HCT116 (cell line): ENCODE measurements around the gene CYB561A3. TPM values are rescaled to one million over a fixed set of nuclear protein-coding genes. Genes with fewer than 3 reads are reported as not detected.

Source experiments
- ATAC-seq: fragments of 200-7000 bp; cut with Tn5 transposase; 2 replicates; pipeline ENCODE4 v1.9.1; 2020; ENCODE audit warnings: mild to moderate bottlenecking, moderate library complexity
- BruUV-seq: library from RNA; stranded (reverse); fragments of 400-500 nt; replicated peaks from 2 replicates; lab custom pipeline; 2021; lab: Mats Ljungman, UMichigan
- CTCF ChIA-PET: fragments of 300-600 bp; sonication (Branson Sonifier 250); formaldehyde crosslinking; loops from one replicate; lab custom pipeline; 2021; ENCODE audit warnings: antibody characterized with exemption; lab: Charles Lee
- POLR2A ChIA-PET: fragments of 300-600, 350-600 bp; sonication (Branson Sonifier 250); formaldehyde crosslinking; loops from one replicate; lab custom pipeline; 2021; ENCODE audit warnings: antibody characterized with exemption; lab: Charles Lee
- RAD21 ChIA-PET, 2 experiments: fragments of 300-600 bp; sonication (Branson Sonifier 250); formaldehyde crosslinking; loops; one replicate each; lab custom pipeline; 2023; ENCODE audit warnings: low total read pairs in 2 of 2; ENCODE audit not compliant: uncharacterized antibody in 2 of 2, unreplicated experiment in 2 of 2, low non-redundant PET in 1 of 2; lab: Charles Lee
- DNase-seq: peaks from one replicate; pipeline ENCODE4 v3.0.0-alpha.2; 2010; ENCODE audit warnings: low read depth, low spot score
- H2AFZ ChIP-seq: fragments of 200-600 bp; shearing (Covaris generic), sonication (generic); 2 replicates; pipeline ENCODE4 v1.6.1; 2017; ENCODE audit warnings: low read depth, mixed run types, mixed read lengths, antibody characterized with exemption, low read length; ENCODE audit not compliant: poor library complexity, severe bottlenecking
- H3K27ac ChIP-seq: 2 replicates; pipeline ENCODE4 v1.5.1; 2012; ENCODE audit warnings: low read depth, low read length
- H3K27me3 ChIP-seq: fragments of 200-600 bp; sonication (generic); 2 replicates; pipeline ENCODE4 v1.6.1; 2016; ENCODE audit warnings: mixed run types, low read length, mixed read lengths; ENCODE audit not compliant: insufficient read depth
- H3K36me3 ChIP-seq, 2 experiments: fragments of 200-500 bp in 1 of 2; fragments of 200-600 bp in 1 of 2; sonication (Bioruptor generic) in 1 of 2; sonication (generic) in 1 of 2; 2 replicates each; pipeline versions ENCODE4 v1.5.1 to v1.6.1; 2014 to 2016; ENCODE audit warnings: low read length in 2 of 2, inconsistent platforms in 1 of 2, mixed read lengths in 1 of 2, mixed run types in 1 of 2; ENCODE audit not compliant: insufficient read depth in 2 of 2, control insufficient read depth in 1 of 2
- H3K4me1 ChIP-seq, 2 experiments: fragments of 200-600 bp in 1 of 2; sonication (generic) in 1 of 2; 2 replicates each; pipeline versions ENCODE4 v1.5.1 to v1.6.1; 2012 to 2017; ENCODE audit warnings: low read length in 2 of 2, inconsistent platforms in 1 of 2, mild to moderate bottlenecking in 1 of 2, mixed read lengths in 1 of 2, mixed run types in 1 of 2, moderate library complexity in 1 of 2; ENCODE audit not compliant: insufficient read depth in 2 of 2, control insufficient read depth in 1 of 2
- H3K4me2 ChIP-seq: fragments of 200-600 bp; sonication (generic); 2 replicates; pipeline ENCODE4 v1.6.1; 2017; ENCODE audit warnings: mixed run types, low read length, mixed read lengths
- H3K4me3 ChIP-seq, 2 experiments: fragments of 200-600 bp in 1 of 2; sonication (generic) in 1 of 2; replicated peaks in 1 of 2; 2 replicates each; pipeline ENCODE4 v1.5.1; 2011 to 2016; ENCODE audit warnings: low read length in 2 of 2, control low read depth in 1 of 2, low read depth in 1 of 2, mild to moderate bottlenecking in 1 of 2, mixed read lengths in 1 of 2, mixed run types in 1 of 2
- H3K79me2 ChIP-seq: fragments of 200-600 bp; sonication (generic); 2 replicates; pipeline ENCODE4 v1.6.1; 2017; ENCODE audit warnings: mild to moderate bottlenecking, mixed run types, low read length, moderate library complexity, mixed read lengths; ENCODE audit not compliant: insufficient read depth
- H3K9ac ChIP-seq: fragments of 200-600 bp; sonication (generic); 2 replicates; pipeline ENCODE4 v1.6.1; 2016; ENCODE audit warnings: low read length, mixed read lengths
- H3K9me2 ChIP-seq: fragments of 200-600 bp; sonication (generic), shearing (Covaris generic); 2 replicates; pipeline ENCODE4 v1.6.1; 2017; ENCODE audit warnings: mixed run types, mild to moderate bottlenecking, moderate library complexity; ENCODE audit not compliant: insufficient read depth
- H3K9me3 ChIP-seq, 2 experiments: fragments of 200-500 bp in 1 of 2; fragments of 200-600 bp in 1 of 2; sonication (Bioruptor generic) in 1 of 2; sonication (generic) in 1 of 2; 2 replicates each; pipeline ENCODE4 v1.6.1; 2014 to 2017; ENCODE audit warnings: low read length in 2 of 2, mixed read lengths in 2 of 2, inconsistent platforms in 1 of 2, low read depth in 1 of 2, mild to moderate bottlenecking in 1 of 2, mixed run types in 1 of 2, moderate library complexity in 1 of 2; ENCODE audit not compliant: control insufficient read depth in 1 of 2, insufficient read depth in 1 of 2
- H4K20me1 ChIP-seq: fragments of 200-600 bp; sonication (generic), shearing (Covaris generic); 2 replicates; pipeline ENCODE4 v1.6.1; 2017; ENCODE audit warnings: mixed run types, mild to moderate bottlenecking, moderate library complexity; ENCODE audit not compliant: insufficient read depth
- FOSL1 ChIP-seq: IDR thresholded peaks from 2 replicates; pipeline ENCODE4 v1.6.1; 2012; ENCODE audit warnings: low read depth
- JUND ChIP-seq: IDR thresholded peaks from 2 replicates; pipeline ENCODE4 v1.6.1; 2012
- POLR2A ChIP-seq: IDR thresholded peaks from 2 replicates; pipeline ENCODE4 v1.7.0; 2011; ENCODE audit warnings: borderline replicate concordance; ENCODE audit not compliant: insufficient read depth, insufficient read length; ENCODE audit errors: extremely low read depth
- POLR2AphosphoS5 ChIP-seq: IDR thresholded peaks from 2 replicates; pipeline ENCODE4 v1.6.1; 2011; ENCODE audit warnings: mild to moderate bottlenecking, low read depth, low read length, moderate library complexity
- TCF7L2 ChIP-seq: IDR thresholded peaks from 2 replicates; pipeline ENCODE4 v1.7.0; 2011; ENCODE audit warnings: borderline replicate concordance, inconsistent platforms; ENCODE audit not compliant: insufficient read depth, insufficient read length; ENCODE audit errors: extremely low read depth
- ZFX ChIP-seq: fragments of 450-650 bp; IDR thresholded peaks from 2 replicates; pipeline ENCODE4 v1.6.1; 2017
- intact Hi-C: fragments of 100-400 bp; cut with micrococcal nuclease; formaldehyde crosslinking; loops from 2 replicates; pipeline ENCODE4 v1.10.0; 2022
- total RNA-seq: library from RNA; stranded (reverse); gene quantifications from one replicate; pipeline ENCODE4 v1.2.1, GENCODE V29; 2021; ENCODE audit not compliant: unreplicated experiment
- TF ChIP-seq, protein P1 (sequence below): IDR thresholded peaks from 2 replicates; pipeline ENCODE4 v1.6.1; 2012
- TF ChIP-seq, protein P2 (sequence below): IDR thresholded peaks from 2 replicates; pipeline ENCODE4 v1.6.1; 2012; ENCODE audit warnings: low read depth

Gene CYB561A3
- total RNA-seq, 1 experiment from 2014 or later = 34.1 TPM

DNA sequence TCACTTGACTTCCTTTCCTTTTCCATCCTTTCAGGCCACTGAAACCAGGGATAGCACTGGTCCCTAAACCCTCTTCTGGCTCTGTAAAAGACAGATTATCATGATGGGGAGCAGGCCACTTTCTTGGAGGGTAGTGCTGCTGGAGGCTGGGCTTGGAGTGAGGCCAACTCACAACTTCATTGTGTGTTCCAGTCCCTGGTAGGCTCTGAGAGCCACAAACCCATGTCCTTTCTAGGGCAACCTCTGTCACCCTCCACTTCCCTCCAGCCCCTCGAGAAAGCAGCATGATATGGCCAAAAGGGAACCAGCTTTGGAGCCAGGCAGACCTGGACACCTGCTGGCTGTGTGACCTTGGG is 26.3 kb downstream of the CYB561A3 start:
- peaks cover 28 to 46% of the 10 kb centered on the region in 2 experiments for H3K4me1 ChIP-seq
- peak overlapping the region; percentile 93 for H3K4me2 ChIP-seq
- no peak for DNase-seq
- POLR2A ChIA-PET = interaction anchor here (0.6 to 2.0 kb wide), 6 partner anchors 8 to 66 kb away, joined by 3 to 45 read pairs (median 6); partner anchors contain the start of genes CYB561A3, TMEM138 and TMEM216
- no peak for ATAC-seq
- H2AFZ ChIP-seq = no peak overlapping the region
- H4K20me1 ChIP-seq = no peaks in the 10 kb centered on the region
- no TSS peak for BruUV-seq
- RAD21 ChIA-PET = interaction anchor here (1.5 to 1.7 kb wide), 2 partner anchors 50 kb away, joined by 14 to 15 read pairs; no protein-coding TSS in a partner anchor
- peaks cover 3 to 5% of the 10 kb centered on the region in 2 experiments; a peak in 2 of 4 replicates for H3K36me3 ChIP-seq
- H3K9me3 ChIP-seq = no peaks in the 10 kb centered on the region
- CTCF ChIA-PET = interaction anchor here (0.8 to 4.6 kb wide), 12 partner anchors 13 to 560 kb away, joined by 4 to 120 read pairs (median 8); partner anchors contain the start of genes CYB561A3 and TMEM138
- H3K4me3 ChIP-seq = no peak overlapping the region
- intact Hi-C loops = loop anchor here (5.0 kb wide), 1 partner anchor 292 kb away; no protein-coding TSS in a partner anchor
- peaks cover 51% of the 10 kb centered on the region for H3K79me2 ChIP-seq
- H3K27ac ChIP-seq = peak overlapping the region; percentile 92
- H3K9ac ChIP-seq = peak overlapping the region; percentile 97; the same call in 1 of the 2 replicates
- no peaks in the 10 kb centered on the region for H3K9me2 ChIP-seq
- TF ChIP-seq ZFX (0 out of 2 replicates have a peak, but pooled peaks have one; percentile 4), TCF7L2 (no peak)
- no peaks in the 10 kb centered on the region for H3K27me3 ChIP-seq

DNA sequence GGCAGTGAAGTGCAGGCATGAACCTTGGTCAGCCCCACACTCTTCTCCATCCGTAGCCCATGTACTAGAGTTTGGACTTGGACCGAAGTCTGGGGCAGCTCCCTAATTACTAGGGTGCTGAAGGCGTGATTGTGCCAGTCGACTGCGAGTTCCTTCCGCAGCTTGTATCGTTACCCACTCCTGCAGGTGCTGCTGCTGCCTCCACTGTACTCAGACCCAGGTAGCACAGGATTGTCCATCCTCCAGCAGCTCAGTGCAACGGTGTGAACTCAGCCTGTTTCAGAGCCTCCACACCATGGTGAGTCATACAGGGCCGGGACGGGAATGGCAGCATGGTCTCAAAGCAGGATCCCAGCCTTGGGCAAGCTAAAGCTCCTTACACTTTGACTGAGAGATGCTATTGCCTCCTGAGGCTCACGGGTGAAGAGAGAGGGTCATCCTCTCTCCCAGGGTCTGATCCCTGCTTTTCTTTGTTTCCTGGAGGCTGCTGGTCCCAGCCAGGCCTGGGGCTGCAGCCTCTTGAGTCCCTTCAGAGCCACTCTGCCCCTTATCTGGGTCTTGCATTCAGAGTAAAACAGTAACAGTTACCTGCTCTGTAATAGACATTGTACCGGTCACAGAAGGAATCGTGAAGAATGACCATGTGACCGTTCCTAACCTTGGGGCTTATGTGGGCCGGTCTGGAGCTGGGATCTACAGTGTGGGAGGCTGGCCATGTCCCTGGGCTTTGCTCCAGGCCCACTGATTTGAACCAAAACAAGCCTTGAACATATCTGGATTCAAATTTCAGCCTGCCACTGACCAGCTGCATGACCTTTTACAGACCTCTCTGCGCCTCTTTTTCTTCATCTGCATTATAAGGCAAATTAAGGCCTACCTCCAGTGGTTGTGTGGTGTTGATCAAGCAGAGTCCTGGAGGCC is 27.0 kb downstream of the CYB561A3 start:
- peak overlapping the region; percentile 93 for H3K4me2 ChIP-seq
- peak overlapping the region; percentile 92 for H3K27ac ChIP-seq
- no peak for DNase-seq
- H3K9ac ChIP-seq = peak overlapping the region; percentile 97
- POLR2A ChIA-PET = interaction anchor here (0.8 to 2.0 kb wide), 4 partner anchors 27 to 94 kb away, joined by 4 to 45 read pairs (median 6); partner anchors contain the start of genes CPSF7, CYB561A3 and TMEM138
- H3K36me3 ChIP-seq = peaks cover 3 to 5% of the 10 kb centered on the region in 2 experiments; a peak in 2 of 4 replicates
- H3K4me1 ChIP-seq = peaks cover 28 to 46% of the 10 kb centered on the region in 2 experiments
- no peaks in the 10 kb centered on the region for H3K9me2 ChIP-seq
- ATAC-seq = no peak
- H3K79me2 ChIP-seq = peaks cover 57% of the 10 kb centered on the region
- no TSS peak for BruUV-seq
- intact Hi-C loops = loop anchor here (5.0 kb wide), 1 partner anchor 293 kb away; no protein-coding TSS in a partner anchor
- H3K4me3 ChIP-seq = peak overlapping the region; percentile 85 to 97
- H3K27me3 ChIP-seq = no peaks in the 10 kb centered on the region
- CTCF ChIA-PET = interaction anchor here (0.6 to 4.6 kb wide), 4 partner anchors 27 to 304 kb away, joined by 4 to 120 read pairs (median 4); partner anchors contain the start of gene CYB561A3
- TF ChIP-seq, protein P1, sequence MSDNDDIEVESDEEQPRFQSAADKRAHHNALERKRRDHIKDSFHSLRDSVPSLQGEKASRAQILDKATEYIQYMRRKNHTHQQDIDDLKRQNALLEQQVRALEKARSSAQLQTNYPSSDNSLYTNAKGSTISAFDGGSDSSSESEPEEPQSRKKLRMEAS = 0 out of 2 replicates have a peak, but pooled peaks have one; percentile 24
- TF ChIP-seq JUND (peak; percentile 27; the same call in 1 of the 2 replicates), POLR2A (peak; percentile 35), ZFX (peak; percentile 22; the same call in 1 of the 2 replicates), FOSL1 (peak; percentile 14; the same call in 1 of the 2 replicates), POLR2AphosphoS5 (no peak)
- TF ChIP-seq, protein P2, sequence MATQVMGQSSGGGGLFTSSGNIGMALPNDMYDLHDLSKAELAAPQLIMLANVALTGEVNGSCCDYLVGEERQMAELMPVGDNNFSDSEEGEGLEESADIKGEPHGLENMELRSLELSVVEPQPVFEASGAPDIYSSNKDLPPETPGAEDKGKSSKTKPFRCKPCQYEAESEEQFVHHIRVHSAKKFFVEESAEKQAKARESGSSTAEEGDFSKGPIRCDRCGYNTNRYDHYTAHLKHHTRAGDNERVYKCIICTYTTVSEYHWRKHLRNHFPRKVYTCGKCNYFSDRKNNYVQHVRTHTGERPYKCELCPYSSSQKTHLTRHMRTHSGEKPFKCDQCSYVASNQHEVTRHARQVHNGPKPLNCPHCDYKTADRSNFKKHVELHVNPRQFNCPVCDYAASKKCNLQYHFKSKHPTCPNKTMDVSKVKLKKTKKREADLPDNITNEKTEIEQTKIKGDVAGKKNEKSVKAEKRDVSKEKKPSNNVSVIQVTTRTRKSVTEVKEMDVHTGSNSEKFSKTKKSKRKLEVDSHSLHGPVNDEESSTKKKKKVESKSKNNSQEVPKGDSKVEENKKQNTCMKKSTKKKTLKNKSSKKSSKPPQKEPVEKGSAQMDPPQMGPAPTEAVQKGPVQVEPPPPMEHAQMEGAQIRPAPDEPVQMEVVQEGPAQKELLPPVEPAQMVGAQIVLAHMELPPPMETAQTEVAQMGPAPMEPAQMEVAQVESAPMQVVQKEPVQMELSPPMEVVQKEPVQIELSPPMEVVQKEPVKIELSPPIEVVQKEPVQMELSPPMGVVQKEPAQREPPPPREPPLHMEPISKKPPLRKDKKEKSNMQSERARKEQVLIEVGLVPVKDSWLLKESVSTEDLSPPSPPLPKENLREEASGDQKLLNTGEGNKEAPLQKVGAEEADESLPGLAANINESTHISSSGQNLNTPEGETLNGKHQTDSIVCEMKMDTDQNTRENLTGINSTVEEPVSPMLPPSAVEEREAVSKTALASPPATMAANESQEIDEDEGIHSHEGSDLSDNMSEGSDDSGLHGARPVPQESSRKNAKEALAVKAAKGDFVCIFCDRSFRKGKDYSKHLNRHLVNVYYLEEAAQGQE = no peak
- TF ChIP-seq, all 23 proteins: peak for 5
- H4K20me1 ChIP-seq = no peaks in the 10 kb centered on the region
- no peaks in the 10 kb centered on the region for H3K9me3 ChIP-seq
- no peak overlapping the region for H2AFZ ChIP-seq
- RAD21 ChIA-PET = interaction anchor here (0.5 to 1.8 kb wide), 3 partner anchors 51 to 303 kb away, joined by 3 to 5 read pairs (median 4); no protein-coding TSS in a partner anchor
